Measurements from ENCODE around the gene PRELID2.
"Not testable (repeated sequence)": the region's sequence is repeated elsewhere in the genome, so short reads cannot be mapped to it uniquely, and the experiment has no call there.

PRELID2 gene

DNA sequence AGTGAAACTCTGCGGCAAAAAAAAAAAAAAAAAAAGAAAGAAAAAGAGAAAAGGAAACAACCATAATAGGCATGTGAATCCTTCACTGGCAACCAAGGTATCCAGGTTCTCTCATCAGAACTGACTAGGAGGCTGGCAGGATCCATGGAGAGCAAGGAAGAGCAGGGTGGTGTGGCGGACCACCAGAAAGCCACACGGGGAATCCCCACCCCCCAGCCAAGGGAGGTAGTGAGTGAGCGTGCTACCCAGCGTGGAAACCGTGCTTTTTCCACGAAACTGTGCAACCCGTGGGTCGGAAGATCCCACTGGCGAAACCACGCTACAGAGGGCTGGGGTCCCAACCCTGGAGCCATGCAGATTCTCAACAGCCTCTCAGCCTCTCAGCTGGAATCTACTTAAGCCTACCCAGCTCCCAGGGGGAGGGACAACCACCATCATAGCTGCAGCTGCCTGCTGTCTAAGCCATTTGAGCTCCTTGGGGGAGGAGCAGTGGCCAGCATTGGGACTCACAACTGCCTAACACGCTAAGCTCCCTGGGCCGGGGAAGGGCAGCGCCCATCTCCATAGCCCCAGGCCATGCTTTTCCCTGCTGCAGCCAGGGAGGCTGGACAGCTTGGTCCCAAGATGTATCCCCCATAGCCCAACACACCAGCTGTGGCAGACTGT lies 91.6 kb downstream of the PRELID2 start:
- no peak for DNase-seq (ENCODE audit: low spot score)

DNA sequence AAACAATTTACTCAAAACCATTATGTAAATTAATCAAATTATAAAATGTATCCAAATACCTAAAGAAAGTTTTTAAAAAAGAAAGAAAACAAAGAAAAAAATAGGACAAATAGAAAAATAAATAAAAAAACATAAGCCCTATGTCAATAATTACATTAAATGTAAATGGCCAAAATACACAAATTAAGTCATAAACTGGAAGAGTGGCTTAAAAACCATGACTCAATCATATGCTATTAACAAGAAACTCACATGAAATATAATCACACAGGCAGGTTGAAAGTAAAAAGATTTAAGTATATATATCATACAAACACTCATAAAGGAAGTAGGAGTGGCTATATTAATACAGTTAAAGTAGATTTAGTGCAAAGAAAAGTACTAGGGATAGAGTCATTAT lies 95.3 kb downstream of the PRELID2 start:
- DNase-seq (ENCODE audit: low spot score): no peak

- DNase-seq (ENCODE audit: low spot score): no peak
Measured at GRCh38 chr5:145738227-145738626, 96.9 kb downstream of the PRELID2 start.

- no peak for DNase-seq (ENCODE audit: low spot score)
Measured at GRCh38 chr5:145737578-145737977, 97.6 kb downstream of the PRELID2 start.

- DNase-seq (ENCODE audit: low spot score): not testable (repeated sequence)
Measured at GRCh38 chr5:145729956-145730355, 105.2 kb downstream of the PRELID2 start.

GRCh38 chr5:145723516-145723915 lies 111.6 kb downstream of the PRELID2 start:
- DNase-seq (ENCODE audit: low spot score): no peak

DNA sequence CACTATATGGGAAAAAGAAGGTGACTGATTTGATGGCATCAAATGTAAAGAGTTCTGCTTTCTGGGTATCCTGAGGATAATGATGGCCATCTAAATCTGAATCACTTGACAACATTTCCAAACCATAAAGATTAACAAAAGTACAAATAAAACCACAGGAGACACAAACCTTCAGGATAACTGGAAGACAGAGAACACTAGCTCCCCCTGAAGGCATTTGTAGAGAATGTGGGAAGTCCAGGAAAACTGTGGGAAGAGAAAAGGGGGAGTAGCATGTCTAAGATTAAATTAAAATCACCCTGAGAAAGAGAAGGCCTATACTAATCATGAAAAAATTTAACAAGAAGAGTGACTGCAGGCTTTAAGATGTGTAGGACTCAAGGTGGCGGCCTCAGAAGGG lies 116.2 kb downstream of the PRELID2 start:
- no peak for DNase-seq (ENCODE audit: low spot score)

DNA sequence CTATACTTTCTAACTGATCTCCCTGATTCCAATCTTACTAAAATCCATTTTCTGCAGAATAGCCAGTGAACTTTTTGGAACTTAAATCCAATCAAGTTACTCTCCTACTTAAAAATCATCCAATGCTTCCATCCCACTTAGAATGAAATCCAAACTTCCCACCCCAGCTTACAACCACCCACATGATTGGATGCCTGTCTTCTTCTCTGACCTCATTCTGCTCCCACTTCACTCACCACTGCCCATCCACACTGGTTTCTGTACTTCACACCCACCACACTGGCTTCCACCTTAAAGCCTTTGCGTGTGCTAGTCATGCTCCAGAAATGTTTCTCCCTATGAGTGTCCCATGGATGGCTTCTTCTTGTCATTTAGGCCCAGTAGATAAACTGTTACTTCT lies 119.7 kb downstream of the PRELID2 start:
- no peak for DNase-seq (ENCODE audit: low spot score)

- no peak for DNase-seq (ENCODE audit: low spot score)
Measured at GRCh38 chr5:145712245-145712644, 122.9 kb downstream of the PRELID2 start.

GRCh38 chr5:145711417-145711816 lies 123.7 kb downstream of the PRELID2 start:
- no peak for DNase-seq (ENCODE audit: low spot score)

All from CD4-positive, alpha-beta T cell treated with Interleukin-6 at 100 ng/mL for 8 hours (primary cell).